Hematopoietic multipotent progenitor cell treated with erythropoietin and hydrocortisone succinate and interleukin-3 and kit ligand, for 8 days (in vitro differentiated cells): ENCODE results near the gene PIGM.

Experiments
- DNase-seq: peaks from one replicate; pipeline ENCODE4 v3.0.0-alpha.2; 2015

Gene PIGM

GRCh38 chr1:160031365-160032164 lies at the start of gene PIGM:
PIGM (minus strand) TSS chr1:160031990; CDS start chr1:160031739, 251 bp downstream.
- peak; percentile 97 for DNase-seq

- DNase-seq = no peak
These were observed 49.6 kb upstream of the PIGM start, which contains the start of gene KCNJ9 for GRCh38 chr1:160081261-160081936. KCNJ9 (plus strand) TSS chr1:160081538; CDS start chr1:160084031, 2,493 bp downstream.

GRCh38 chr1:160080381-160081100 lies 48.8 kb upstream of the PIGM start:
- DNase-seq = no peak

- no peak for DNase-seq
These were observed 47.7 kb upstream of the PIGM start for GRCh38 chr1:160079448-160079847.

GRCh38 chr1:160078512-160079195 lies 46.9 kb upstream of the PIGM start:
- peak; percentile 75 for DNase-seq

GRCh38 chr1:160077486-160077885 lies 45.7 kb upstream of the PIGM start:
- no peak for DNase-seq

GRCh38 chr1:160076295-160076694 lies 44.5 kb upstream of the PIGM start:
- DNase-seq = no peak

- DNase-seq = no peak
These were observed 44.0 kb upstream of the PIGM start for GRCh38 chr1:160075836-160076235.

GRCh38 chr1:160074865-160075264 lies 43.1 kb upstream of the PIGM start:
- no peak for DNase-seq

GRCh38 chr1:160071289-160071688 lies 39.5 kb upstream of the PIGM start:
- DNase-seq = no peak

GRCh38 chr1:160070243-160071163 lies 38.7 kb upstream of the PIGM start:
- DNase-seq = peak; percentile 39

GRCh38 chr1:160069460-160070231 lies 37.9 kb upstream of the PIGM start, which contains the start of gene KCNJ10:
KCNJ10 (minus strand) TSS chr1:160070160; CDS start chr1:160042532, 27,628 bp downstream.
- DNase-seq = no peak

GRCh38 chr1:160068225-160068624 lies 36.4 kb upstream of the PIGM start:
- no peak for DNase-seq

GRCh38 chr1:160066829-160067745 lies 35.3 kb upstream of the PIGM start:
- DNase-seq = no peak

GRCh38 chr1:160064746-160065145 lies 33.0 kb upstream of the PIGM start:
- no peak for DNase-seq

- no peak for DNase-seq
These were observed 32.4 kb upstream of the PIGM start for GRCh38 chr1:160064164-160064563.

GRCh38 chr1:160063176-160063575 lies 31.4 kb upstream of the PIGM start:
- no peak for DNase-seq

- DNase-seq = no peak
These were observed 30.4 kb upstream of the PIGM start for GRCh38 chr1:160062230-160062532.

- no peak for DNase-seq
These were observed 29.8 kb upstream of the PIGM start for GRCh38 chr1:160061369-160062229.
